GM12878 (cell line): ENCODE data around the gene C1orf141.

Source experiments
- ATF7 ChIP-seq: fragments of 450-650 bp; IDR thresholded peaks from 2 replicates; pipeline ENCODE4 v1.6.1; 2016; ENCODE audit warnings: low read depth, mild to moderate bottlenecking
- EZH2 ChIP-seq: IDR thresholded peaks from 2 replicates; pipeline ENCODE4 v1.6.1; 2012; ENCODE audit warnings: low read depth, mild to moderate bottlenecking, control low read depth, inconsistent platforms, low read length, borderline replicate concordance; ENCODE audit not compliant: control insufficient read depth
- POLR2A ChIP-seq: IDR thresholded peaks from 2 replicates; pipeline ENCODE4 v1.6.1; 2011; ENCODE audit warnings: low read depth, mild to moderate bottlenecking, low read length
- POLR2AphosphoS5 ChIP-seq: IDR thresholded peaks from 2 replicates; pipeline ENCODE4 v1.6.1; 2011; ENCODE audit warnings: mild to moderate bottlenecking, low read length, inconsistent platforms
- TF ChIP-seq, protein P1 (sequence below), 3 experiments: IDR thresholded peaks in 2 of 3; conservative IDR thresholded peaks in 1 of 3; 2 replicates each; pipeline ENCODE4 v1.5.1; 2011; ENCODE audit warnings: low read depth in 3 of 3, low read length in 3 of 3, mild to moderate bottlenecking in 3 of 3, control low read depth in 2 of 3, moderate library complexity in 2 of 3, inconsistent platforms in 1 of 3, mixed read lengths in 1 of 3; ENCODE audit not compliant: control insufficient read depth in 2 of 3, insufficient read depth in 1 of 3; ENCODE audit errors: extremely low read depth in 1 of 3

DNA sequence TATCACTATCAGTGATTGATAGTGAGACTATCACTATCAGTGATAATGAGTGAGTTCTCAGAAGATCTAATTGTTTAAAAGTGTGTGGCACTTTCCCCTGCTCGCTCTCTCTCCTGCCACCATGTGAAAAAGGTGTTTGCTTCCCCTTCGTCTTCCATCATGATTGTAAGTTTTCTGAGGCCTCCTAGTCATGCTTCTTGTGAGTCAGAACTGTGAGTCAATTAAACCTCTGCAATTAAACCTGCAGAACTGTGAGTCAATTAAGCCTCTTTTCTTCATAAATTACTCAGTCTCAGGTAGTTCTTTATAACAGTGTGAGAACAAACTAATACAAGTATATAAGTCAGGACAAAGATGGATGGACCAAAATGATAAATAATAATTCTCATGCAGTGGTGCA is 24.5 kb upstream of the C1orf141 start:
- TF ChIP-seq ATF7 (no peak), EZH2 (no peak), POLR2AphosphoS5 (no peak), POLR2A (no peak)
- TF ChIP-seq, protein P1, sequence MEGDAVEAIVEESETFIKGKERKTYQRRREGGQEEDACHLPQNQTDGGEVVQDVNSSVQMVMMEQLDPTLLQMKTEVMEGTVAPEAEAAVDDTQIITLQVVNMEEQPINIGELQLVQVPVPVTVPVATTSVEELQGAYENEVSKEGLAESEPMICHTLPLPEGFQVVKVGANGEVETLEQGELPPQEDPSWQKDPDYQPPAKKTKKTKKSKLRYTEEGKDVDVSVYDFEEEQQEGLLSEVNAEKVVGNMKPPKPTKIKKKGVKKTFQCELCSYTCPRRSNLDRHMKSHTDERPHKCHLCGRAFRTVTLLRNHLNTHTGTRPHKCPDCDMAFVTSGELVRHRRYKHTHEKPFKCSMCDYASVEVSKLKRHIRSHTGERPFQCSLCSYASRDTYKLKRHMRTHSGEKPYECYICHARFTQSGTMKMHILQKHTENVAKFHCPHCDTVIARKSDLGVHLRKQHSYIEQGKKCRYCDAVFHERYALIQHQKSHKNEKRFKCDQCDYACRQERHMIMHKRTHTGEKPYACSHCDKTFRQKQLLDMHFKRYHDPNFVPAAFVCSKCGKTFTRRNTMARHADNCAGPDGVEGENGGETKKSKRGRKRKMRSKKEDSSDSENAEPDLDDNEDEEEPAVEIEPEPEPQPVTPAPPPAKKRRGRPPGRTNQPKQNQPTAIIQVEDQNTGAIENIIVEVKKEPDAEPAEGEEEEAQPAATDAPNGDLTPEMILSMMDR (IDR thresholded peaks at IDR 0.05 in 2 of 3, conservative IDR thresholded peaks at IDR 0.05 in 1 of 3; ENCODE audit: control insufficient read depth in 2 of 3, extremely low read depth in 1 of 3, insufficient read depth in 1 of 3, low read depth in 3 of 3, low read length in 3 of 3), result no peak
